DMS53 treated with DMSO at 0.1 percent for 48 hours (cell line): ENCODE measurements around the gene NAA11.

Experiments
- DNase-seq: peaks from one replicate; lab custom pipeline; 2025; ENCODE audit not compliant: unreplicated experiment; lab: John Stamatoyannopoulos, UW

NAA11 gene

DNA sequence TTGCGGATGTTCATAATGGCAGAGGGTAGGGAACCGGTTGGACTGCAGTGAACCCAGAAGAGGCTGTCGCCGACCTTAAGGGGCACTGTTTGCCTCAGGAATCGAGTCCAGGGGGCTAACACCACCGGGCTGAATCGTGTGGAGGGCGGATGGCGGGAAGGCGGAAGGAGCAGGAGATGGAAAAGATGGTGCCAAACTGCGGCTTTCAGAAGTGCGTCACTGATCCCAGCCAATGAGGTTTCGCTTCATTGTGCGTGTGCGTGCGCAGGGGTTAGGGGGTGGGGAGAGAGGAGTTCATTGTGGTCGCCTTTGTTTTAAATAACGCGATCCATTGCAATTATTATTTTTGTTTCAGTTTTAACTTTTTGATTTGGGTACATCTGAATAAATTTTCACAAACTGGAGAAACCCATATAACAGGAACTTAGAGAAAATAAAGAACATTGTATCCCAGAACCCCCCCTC is at the start of gene NAA11:
Gene NAA11 (minus strand): TSS at position 198 of the 465 bp plus-strand sequence. CDS start 184 bp downstream, at position 14.
- no peak for DNase-seq

DNA sequence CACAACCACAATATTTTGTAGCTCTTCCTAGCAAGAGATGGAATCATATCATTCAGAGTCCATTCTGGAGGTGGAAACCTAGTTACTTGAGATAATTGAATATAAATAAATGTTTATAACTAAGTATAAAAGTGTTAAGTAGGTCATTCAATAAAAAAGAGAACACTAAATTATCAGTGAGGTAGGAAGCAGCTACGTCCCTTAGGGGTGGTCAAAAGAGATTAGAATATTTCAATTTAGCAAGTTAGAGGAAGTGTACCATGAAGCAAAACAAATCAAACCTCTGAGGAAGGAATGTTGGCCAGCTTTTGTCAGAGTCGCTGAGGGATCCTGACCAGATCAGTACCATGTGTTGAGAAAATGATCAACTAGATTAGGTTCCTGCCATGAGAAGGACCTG is 44.2 kb upstream of the NAA11 start:
- no peak for DNase-seq

GRCh38 chr4:79367096-79367495 is 41.2 kb upstream of the NAA11 start:
- no peak for DNase-seq

- DNase-seq: no peak
Observed at GRCh38 chr4:79366422-79366821, 40.6 kb upstream of the NAA11 start.

DNA sequence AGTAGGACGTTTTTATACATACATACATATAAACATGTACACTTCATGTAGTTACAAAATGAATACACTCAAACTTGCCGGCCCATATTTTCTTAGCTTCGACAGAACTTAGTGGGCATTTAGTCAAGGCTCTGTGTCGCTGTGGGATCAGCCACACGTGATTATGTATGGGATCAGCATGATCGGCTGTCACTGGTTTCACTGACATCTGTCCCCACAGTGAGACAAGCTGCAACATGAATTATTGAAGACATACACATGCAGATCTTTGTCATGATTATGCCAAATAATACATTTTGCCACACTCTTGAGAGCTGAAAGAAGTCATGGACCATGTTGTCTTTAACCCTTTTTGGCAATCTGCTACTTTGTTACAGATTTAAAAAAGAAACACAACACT is 38.2 kb upstream of the NAA11 start:
- no peak for DNase-seq

DNA sequence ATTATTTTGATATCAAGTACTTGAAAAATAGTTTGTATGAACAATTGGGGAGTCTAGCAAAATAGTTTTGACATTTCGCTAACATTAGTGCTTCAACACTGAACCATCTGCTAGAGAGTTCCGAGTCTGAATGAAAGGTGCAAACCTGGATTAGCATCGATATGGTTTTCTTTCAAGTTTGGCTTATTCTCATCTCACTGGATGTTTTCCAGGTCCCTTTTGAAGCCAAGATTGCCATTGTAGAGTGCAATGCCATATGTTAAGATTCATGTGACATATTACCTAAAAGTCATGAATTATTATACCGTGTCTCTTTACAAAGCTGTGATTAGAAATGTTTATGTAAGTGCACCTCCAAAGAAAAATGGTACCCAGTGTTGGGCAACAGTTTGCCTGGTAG is 36.8 kb upstream of the NAA11 start:
- no peak for DNase-seq

DNA sequence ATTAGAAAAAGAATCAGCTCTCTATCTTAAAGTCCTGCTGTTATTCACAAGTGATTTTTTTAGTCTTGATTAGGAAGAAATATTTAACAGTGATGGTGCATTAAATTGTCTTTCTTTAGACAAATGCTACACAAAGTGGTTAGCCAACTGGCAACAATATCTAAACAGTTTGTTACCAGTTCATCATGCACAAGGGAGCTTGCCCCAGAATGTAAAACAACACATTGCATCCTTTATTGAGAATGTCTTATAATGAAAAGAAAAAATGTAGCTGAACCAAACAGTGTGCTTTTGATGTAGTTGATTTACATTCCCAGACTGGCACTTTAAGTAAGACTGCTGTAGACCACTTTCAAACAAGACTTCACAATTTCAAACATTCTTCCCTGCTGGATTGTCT is 34.1 kb upstream of the NAA11 start:
- DNase-seq: no peak

DNA sequence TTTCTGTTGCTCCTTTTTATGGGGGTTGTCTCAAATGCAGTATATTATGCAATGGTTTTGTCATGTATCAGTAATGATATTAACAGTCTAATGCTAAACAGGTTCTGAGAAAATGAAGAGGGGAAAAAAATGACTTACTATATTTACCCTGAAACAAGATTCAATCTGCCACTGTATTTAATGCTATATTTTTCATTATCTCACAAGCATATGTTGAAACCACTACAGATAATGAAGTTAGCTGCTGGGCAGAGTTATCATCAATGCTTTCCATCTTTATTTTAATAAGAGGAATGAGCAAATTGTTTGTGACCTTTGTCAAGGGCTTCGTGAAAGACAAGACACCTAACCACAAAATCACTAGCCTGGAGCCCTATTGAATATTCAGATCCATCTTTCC is 32.6 kb upstream of the NAA11 start:
- no peak for DNase-seq

DNA sequence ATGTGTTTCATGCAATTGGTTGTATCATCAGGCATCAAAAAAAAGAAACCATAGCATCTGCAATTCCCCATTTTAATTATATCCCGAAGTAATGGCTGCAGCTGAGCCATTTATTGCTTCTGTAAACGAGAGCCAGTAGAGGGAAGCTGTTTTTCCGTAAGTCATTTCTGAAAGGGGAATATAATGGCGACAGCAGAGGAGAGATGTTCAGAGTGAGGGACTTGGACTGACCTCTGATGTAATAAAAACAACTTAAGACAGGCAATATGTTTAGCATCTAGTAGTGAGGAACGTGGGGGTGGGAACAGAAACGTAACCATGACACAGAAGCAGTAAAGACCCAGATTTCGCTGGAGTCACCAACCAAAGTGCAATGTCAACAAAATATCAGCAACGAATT is 31.5 kb upstream of the NAA11 start:
- DNase-seq: no peak

DNA sequence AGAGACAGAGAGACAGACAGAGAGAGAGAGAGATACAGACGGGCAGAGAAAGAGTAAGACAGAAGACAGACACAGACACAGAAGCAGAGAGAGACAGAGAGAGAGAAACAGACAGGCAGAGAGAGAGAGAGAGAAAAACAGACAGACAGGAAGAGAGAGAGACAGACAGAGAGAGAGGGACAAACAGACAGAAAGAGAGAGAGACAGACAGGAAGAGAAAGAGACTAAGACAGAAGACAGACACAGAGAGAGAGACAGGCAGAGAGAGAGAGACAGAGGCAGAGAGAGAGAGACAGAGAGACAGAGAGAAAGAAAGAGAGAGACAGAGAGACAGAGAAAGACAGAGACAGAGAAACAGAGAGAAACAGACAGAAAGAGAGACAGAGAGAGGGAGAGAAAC is 27.2 kb upstream of the NAA11 start:
- no peak for DNase-seq

- DNase-seq: no peak
Observed at GRCh38 chr4:79348405-79348804, 22.5 kb upstream of the NAA11 start.

DNA sequence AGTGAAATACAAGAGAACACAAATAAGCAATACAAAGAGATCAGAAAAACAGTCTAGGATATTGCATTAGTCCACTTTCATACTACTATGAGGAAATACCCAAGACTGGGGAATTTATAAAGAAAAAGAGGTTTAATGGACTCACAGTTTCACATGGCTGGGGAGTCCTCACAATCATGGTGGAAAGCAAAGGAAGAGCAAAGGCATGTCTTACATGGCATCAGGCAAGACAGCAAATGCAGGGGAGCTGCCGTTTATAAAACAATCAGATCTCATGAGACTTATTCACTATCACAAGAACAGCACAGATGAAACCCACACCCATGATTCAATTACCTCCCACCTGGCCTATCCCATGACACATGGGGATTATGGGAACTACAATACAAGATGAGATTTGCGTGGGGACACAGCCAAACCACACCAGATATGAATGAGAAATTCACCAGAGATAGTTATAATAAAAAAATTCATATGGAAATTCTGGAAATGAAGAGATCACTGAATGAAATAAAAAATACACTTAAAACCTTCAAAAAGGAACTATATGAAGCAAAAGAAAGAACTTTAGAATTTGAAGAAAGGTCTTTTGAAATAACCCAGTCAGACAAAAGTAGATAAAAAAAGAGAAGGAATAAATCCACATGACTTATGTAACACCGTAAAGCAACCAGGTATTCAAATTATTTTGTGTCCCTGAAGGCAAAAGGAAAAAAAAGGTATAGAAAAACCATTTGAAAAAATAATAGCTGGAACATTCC is 16.2 kb upstream of the NAA11 start:
- DNase-seq: no peak

- no peak for DNase-seq
Observed at GRCh38 chr4:79340568-79340967, 14.7 kb upstream of the NAA11 start.

- no peak for DNase-seq
Observed at GRCh38 chr4:79338148-79338547, 12.3 kb upstream of the NAA11 start.

- peak; percentile 39 for DNase-seq
Observed at GRCh38 chr4:79334783-79335182, 8.9 kb upstream of the NAA11 start.

GRCh38 chr4:79334341-79334740 is 8.5 kb upstream of the NAA11 start:
- no peak for DNase-seq

DNA sequence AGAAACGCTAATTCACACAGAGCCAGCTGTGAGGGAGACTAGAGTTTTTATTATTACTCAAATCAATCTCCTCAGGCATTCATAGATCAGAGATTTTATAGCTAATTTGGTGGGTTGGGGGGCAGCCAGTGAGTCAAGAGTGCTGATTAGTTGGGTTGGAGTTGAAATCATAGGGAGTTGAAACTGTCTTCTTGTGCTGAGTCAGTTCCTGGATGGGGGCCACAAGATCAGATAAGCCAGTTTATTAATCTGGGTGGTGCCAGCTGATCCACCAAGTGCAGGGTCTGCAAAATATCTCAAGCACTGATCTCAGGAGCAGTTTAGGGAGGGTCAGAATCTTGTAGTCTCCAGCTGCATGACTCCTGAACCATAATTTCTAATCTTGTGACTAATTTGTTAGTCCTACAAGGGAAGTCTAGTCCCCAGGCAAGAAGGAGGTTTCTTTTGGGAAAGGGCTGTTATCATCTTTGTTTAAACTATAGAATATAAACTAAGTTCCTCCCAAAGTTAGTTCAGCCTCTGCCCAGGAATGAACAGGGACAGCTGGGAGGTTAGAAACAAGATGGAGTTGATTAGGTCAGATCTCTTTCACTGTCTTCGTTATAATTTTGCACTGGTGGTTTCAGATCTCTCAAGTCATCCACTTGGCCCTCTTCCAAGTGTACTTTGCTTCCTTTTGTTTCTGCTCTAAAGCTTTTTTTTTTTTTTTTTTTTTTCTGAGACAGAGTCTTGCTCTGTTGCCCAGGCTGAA is 5.4 kb upstream of the NAA11 start:
- no peak for DNase-seq

DNA sequence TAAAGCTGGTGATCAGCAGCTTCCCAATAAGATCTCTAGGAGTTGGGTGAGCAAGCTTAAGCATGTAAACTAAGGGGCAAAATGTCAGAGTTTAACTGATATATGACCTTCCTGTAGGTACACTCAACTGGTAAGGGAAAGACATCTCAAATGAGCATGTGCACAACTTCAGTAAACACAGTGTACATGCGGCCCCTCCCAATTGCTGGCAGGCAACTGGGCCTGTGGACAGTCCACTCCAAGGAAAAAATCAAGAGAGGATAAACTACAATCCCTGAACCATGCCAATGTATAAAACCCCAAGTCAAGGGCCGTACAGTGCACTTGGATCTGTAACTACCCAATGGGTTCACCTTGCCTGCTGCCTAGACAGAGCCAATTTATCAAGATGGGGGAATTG is 4.9 kb upstream of the NAA11 start:
- DNase-seq: no peak

DNA sequence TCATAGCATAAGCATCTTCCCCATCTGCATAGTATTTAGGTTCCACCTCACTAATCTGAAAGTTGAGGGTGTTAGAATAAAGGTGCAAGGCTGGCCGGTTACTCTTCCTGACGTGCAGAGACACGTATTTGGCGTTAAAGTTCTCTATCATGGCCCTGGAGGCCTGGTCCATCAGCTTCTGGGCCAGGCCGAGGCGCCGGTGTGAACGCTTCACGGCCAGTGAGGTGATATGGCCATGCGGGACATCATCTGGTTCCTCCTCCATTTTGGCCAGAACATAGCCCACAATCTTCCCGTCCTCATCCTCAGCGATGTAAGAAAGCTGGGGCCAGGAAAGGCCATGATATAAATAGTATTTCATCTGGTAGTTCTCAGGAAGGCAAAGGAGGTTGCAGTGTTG is 425 bp downstream of the NAA11 start:
- no peak for DNase-seq

DNA sequence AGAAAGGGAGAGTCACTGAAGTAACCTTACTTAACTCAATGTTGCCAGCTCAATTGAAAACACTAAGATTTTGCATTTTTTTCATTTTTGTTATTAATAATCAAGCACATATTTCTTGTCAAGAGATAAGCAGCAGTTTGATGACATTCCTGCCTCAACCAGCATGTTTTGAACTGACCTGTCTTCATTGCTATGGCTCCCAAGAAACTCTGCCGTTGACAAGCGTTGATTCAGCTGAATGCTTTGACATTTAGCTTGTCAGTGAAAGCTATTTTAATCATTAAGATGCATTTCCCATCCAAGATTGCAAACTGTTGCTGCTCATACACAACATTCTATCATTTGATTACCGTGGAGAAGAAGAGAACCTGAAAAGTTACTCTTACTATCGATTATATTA is 5.9 kb downstream of the NAA11 start:
- DNase-seq: no peak

GRCh38 chr4:79317711-79318110 is 8.2 kb downstream of the NAA11 start:
- DNase-seq: no peak

DNA sequence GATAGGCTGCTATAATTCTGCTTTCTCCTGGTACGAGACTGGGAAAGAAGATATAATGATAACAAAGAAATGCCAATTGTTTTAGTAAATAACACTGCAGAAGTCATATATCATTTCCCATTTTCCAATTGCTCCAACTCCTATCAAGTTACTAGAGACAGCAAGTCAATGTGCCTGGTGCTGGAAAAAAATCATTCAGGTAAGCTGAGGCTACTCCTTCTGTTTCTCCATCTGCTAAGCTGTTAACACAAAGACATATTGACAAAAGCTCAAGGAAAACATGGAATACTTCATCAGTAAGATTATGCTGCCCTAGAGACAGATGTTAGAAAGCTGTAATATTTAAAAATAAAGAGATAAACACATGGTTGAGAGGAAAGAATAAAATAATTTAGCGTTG is 10.0 kb downstream of the NAA11 start:
- DNase-seq: no peak

- no peak for DNase-seq
Observed at GRCh38 chr4:79311279-79311678, 14.6 kb downstream of the NAA11 start.
